GM21529 (cell line): ENCODE results near the gene TTN.

Experiments
- ATAC-seq: cut with Tn5 transposase; IDR thresholded peaks from one replicate; pipeline ENCODE4 v1.9.1; 2021; ENCODE audit not compliant: unreplicated experiment

Gene TTN

DNA sequence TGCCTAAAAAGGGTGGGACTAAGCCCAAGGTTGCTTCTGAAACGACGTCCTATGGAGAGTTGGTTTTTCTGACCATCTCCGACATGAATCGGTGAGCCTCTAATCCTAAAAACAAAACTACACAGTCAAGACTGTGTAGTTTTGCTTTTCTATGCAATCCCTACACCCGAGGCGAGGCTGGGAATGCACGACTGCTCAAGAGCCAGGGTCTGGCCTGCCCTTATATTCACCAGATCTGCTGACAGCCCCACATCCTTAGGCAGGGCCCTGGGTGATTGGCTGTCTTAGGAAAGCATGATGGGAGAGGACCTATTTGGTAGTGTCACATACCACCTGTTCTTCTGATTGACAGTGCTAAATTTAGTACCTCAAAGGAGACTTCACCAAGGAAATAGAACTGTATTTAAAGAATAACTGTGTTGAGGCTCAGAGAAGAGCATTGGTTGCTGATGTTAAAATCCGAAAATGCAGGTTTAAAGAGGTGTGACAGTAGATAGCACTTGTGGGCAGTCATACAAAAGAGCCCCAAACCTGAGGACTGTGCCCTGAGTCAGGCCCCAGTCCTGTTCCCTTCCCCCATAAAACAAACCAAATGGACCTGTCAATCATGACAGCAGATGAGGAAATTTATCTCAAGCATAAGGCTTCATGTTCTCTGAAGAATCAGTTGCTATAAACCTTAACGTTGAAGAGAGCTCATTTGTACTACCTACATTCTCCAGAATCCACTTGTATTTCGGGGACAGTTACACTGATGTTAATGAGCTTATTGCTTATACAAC lies at the start of gene TTN:
TTN (minus strand) TSS at position 197 of the 782 bp plus-strand sequence. CDS start 2,781 bp downstream, outside the sequence.
- ATAC-seq: no peak

DNA sequence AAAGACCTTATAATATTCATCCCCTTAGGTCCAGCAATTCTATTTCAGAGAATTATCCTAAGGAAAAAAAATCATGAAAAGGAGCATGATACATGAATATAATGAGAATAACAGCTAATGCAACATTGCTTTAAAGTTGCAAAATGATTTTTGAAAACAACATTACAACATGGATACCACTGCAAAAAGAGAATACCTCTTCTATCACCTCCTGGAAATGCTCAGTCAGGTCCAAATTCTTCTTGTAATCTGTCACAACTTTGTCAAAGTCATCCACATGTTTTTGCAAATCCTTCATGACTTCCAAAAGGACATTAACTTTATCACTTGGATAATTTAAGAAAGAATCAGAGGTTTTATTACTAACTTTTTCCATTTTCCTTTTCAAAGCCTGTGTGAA lies 47.9 kb upstream of the TTN start:
- no peak for ATAC-seq

DNA sequence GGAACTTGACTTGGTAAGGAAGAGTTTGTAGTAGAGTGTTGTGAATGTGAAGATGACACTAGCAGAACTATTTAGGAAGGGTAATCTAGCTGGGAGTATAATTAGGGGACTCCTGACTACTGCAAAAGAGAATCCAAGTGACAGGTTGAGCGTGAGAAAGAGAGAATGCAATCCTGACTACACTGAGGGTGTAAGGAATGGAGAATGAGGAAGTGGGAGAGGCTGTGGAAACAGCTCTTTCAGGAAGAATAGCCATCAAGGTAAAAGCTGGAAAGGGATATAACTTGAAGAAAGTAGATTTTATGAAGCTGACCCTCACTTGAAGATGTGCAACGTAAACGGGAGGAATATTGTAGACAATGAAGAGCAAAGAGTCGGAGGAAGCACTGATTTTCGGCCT lies 41.1 kb upstream of the TTN start:
- ATAC-seq: no peak

DNA sequence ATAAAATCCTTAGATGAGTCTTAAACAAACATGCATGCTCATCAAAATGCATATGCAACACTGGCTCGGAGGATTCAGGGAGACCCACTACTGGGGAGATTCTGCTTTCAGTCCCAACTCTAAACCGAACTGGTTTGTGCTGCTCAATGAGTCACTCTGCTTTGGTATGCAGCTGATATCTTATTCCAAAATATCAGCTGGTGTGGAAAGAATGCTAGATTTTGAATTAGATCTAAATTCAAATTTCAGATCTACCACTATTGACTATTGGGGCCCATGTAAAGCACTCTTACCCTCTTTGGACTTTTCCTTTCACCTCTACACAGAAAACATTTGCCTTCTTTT lies 39.2 kb upstream of the TTN start:
- ATAC-seq: no peak

DNA sequence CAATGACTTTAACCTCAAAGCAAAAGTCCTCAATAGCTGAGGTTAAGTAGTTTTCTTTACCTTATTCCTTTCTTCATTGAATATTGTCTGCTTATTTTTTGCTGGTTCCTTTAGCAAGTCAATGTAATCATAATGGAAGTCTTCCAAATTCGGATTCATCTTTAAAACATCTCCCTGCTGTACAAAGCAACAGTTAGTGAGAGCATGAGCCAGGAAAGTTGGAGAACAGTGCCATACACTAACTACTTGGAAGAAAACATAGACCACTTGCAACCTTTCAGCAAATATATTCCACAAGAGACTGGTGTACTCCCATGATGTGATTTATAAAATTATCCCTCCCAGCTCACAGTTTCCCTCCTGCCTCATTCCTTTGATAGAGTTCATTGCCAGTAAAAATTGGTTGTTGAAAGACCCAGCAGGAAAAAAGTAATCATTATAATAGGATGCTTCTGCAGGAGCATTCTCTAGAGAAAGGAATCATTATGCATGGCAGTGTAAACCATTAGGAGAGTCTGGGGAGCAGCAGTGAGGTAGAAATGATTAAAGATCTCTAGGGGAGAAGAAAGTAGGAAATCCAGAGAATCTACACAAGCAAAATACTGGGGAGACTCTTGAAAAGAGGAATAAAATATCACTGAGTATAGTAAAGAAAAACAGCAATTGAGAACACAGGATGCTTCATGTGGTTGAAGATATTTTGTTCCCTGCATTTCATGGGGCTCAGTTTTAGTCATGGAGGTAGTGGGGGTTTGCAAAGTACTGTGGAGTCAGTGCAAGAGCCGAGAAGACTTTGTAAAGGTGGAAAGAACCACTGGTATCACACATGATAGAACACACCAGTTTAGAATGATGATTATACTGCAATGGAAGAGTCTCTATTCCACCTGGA lies 38.6 kb upstream of the TTN start:
- ATAC-seq: no peak

DNA sequence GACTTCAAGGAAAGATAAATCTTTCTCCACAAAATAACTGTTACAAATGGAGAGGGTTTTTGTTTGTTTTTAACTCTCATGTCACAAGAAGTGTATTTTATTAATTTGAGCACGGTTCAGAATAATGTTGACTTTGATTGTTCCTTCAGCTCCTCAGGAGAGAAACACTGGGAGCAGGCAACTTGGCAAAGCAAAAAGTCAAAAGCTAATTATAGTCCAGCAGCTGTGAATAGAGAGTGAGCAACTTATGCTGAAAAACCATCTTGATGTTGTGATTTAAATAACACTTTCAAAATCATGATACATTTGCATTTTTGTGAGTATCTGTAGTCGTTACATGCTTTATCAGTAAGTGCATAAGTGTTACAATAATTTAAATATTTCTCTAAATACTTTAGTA lies 37.5 kb upstream of the TTN start:
- no peak for ATAC-seq

DNA sequence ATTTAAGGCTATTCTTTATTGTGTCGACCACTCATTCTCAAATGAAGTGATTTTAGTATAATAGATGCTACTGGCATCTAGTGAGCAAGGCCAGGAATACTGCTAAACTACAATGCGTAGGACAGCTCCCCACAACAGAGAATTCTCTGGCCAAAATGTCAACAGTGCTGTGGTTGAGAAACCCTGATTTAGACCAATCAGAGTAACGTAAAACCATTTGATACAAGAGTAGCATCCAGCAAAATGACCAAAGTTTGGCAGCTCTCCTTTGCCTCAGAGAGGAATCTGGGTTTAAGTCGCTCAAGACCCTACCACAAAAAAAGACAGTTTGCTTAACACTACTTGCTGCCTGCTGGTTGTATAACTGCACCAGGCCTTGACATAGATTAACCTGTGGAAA lies 37.0 kb upstream of the TTN start:
- ATAC-seq: no peak

DNA sequence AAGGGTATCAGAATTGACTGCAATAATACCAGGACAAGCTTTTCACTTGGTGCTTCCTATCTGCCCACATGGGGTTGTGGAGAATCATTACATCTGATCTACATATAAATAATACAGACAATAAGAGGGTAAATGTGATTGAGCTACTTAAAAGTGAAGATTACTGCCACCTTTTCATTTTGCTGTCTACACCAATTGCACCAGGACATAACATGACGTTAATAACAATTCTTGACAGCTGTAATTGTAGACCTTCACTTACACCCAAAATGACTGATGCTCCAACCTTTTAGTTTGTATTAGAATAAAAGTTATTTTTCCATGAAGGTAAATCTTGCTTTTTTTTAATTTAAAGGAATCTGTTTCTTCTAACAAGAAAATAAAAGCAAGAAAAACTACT lies 36.5 kb upstream of the TTN start:
- ATAC-seq: no peak

DNA sequence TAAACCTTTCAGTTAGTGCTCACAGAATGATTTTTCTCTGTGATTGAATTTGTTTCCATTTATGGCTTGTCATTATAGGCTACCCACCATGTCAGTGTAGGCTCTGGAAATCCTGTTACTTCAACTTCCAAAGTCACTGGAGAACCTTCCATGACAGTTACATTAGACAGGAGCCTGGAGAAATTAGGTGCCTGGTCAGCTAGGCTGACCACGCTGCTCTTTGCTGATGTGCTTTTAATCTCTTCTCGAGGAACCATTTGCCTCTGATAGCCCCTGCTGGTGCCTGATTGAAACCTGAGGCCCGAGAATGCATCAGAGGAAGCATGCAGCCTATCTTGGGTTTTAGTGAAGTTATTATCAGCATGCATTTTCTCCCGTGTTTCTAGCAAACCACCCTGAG lies 29.6 kb upstream of the TTN start:
- no peak for ATAC-seq

DNA sequence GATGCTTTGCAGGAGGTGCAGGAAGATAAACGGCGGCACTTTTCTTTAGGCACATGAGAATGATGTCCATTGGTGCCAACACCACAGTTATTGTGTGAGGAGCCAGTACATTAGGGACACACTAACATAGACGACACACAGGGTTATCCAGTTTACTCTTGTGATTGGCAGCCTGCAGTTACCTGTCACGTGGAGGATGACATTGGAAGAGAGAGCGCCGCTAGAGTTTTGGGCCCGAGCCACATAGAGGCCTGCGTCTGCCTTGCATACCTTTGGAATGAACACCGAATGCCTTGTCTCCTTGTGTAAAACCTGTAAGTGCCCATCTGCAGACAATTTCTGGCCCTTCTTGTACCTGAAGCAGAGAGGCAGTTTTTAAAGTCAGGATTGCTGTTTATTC lies 26.9 kb upstream of the TTN start:
- no peak for ATAC-seq

DNA sequence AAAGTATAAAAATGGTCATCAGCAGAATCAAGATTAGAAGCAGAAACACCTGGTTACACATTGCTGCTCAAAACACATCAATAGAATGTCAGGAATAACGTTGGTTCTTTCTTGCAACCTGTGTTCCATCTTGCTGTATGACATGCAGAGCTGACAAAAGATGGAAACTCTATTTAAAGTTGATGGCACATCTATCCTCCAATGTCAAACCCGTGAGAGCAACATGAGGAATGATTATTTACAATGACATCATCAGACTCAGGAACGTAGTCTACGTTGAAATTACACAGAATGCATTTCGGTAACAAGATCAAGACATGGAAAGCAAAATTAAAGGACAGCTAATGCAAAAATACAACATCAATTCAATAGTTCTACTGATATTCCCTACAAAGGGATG lies 26.2 kb upstream of the TTN start:
- no peak for ATAC-seq

DNA sequence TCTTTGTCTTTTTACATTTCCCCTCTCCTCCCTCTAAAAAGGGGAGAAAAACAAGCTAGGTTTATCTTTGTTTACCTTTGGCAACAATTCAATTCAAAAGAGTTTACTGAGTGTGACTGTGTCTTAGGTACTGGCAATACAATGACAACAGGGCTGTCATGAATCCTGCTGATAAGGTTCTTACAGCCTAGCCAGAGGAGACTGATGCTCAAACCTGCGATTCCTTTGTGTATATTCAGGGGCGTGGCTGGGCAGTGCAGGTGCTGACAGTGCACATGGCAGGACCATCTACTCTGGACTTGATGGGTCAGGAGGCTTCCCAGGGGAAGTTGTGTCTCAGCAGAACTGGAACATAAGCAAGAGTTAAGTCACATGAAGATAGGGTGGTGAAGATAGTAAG lies 23.2 kb upstream of the TTN start:
- ATAC-seq: no peak

DNA sequence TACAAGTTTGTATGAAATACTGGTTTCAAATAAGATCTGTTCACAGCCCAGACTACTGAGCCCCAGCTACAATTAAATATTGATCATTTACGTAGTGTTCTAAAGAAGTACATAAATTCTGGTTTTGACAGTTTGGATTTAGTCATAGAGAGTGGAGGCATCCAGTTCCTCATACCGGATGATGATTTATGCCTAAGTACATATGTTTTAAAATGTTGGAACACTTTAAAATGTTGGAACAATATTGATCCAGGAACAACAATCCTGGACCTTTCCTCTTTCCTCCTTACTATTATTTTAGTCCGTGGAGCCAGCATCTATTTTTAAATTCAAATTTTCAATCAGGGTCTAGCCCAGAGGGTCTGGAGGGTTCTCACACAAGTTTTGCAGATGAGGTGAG lies 22.8 kb upstream of the TTN start:
- no peak for ATAC-seq

DNA sequence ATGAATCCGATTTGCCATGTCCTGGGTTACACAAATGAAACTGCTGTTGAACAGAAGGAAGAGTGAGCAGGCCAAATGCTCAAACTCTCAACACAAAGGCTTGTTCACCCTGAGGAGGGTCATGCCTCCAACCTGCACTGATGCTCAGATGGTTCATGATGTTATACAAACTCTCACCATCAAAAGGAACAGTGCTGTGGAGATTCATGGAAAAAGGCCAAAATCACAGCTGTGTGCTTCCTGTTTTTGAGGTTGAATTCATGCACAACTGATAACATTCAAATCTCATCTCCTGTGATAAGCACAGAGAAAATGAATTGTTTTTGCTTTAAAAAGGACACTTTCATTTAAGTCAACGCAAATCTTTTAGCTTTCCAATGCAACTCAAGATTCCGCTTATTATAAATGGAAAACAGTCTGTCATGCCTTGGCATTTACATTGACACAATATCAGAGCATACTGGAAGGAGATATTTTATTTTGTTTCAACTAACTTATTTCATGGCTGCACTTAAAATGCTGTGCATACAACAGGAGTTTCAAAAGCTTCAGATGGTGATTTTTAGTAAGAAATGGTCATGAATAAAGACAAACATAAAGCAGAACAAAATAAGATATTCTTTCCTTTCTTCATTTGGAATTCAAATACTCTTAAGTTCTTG lies 22.2 kb upstream of the TTN start:
- ATAC-seq: no peak

DNA sequence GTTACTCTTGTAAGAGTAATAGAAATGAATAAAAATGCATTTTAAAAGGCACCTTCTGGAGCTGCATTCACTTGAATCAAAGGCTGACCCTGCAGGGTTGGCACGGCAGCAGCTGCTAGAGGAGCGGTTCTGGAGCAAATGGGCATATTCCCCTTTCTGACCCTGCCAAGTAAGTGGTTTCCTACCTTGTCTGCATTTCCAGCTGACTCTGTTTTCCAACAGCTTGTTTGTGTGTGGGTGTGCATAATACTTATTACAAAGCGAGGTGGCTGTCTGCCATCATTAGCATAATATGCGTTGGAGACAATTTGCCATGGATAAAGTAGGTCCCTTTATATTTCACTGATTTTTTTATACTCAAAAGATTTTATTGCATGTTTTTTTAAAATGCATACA lies 21.3 kb upstream of the TTN start:
- ATAC-seq: no peak

DNA sequence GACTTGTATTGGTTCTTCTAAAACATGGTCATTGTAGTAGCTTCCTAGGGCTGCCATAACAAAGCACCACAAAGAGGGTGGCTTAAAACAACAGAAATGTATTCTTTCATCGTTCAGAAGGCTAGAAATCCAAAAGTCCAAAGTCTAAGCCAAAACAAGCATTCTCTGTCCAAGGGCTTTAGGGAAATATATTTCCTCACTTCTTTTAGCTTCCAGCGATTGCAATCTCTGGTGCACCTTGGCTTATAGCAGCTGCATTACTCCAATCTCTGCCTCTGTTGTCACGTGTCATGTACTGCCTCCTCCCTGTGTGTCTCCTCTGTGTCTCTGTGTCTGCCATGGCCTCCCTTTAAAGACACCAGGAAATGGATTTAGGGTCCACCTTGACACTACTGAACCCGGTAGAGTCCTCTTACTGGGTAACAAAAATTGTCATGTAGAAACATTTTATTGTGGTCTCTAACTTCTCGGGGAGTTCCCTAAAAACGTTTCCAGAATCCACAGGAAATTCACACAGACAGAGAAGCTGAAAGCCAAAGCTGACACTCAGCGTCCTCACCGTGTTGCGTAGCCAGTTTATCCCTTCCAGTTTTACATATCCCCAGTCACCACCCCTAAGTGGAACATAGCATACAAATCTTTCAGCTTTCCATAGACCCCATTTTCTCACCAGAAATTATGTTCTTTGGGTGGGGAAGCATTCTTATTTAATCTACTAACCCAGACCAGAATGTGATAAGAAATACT lies 20.7 kb upstream of the TTN start:
- no peak for ATAC-seq

DNA sequence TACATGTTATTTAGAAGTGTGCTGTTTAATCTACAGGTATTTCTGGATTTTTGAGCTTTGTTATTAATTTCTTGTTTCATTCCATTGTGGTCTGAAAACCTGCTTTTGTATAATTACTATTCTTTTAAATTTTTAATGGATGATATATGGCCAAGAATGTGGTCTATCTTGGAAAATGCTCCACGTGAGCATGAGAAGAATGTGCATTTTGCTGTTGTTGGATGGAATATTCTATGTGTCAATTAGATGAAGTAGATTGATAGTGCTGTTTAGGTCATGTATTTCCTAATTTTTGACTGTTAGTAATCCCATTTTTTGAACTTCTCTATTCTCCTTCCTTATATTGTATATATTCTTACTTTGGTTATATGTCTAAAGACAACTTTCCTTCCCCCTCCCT lies 19.9 kb upstream of the TTN start:
- no peak for ATAC-seq

DNA sequence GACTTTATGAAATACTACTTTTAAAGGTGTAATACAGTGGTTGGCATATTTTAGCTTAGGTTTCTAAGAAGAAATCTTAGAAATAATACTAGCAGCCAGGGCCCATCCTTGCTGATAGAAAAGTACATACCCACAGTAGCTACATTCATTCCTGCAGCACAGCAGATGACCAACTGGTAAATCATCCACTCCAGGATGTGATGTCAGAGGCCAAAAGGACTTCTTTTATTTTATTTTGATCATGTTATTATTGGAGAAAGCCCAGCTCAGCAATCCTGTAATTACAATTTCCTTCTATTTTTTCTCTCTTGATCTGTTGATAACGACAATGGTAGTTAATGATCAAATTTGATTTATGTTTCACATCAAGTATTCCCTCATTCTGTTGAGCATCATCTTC lies 18.0 kb upstream of the TTN start:
- ATAC-seq: no peak

DNA sequence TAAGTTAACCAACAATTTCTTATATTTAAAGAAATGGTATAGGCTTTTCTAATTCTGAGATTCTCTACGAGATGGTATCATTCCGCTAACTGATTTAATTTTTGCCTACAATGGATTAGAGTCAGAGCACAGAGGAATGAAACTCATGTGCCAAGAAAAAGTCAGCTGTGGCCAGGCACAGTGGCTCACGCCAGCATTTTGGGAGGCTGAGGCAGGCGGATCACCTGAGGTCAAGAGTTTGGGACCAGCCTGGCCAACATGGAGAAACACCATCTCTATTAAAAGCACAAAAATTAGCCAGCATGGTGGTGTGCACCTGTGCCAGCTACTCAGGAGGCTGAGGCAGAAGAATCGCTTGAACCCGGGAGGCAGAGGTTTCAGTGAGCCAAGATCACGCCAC lies 17.0 kb upstream of the TTN start:
- ATAC-seq: no peak

DNA sequence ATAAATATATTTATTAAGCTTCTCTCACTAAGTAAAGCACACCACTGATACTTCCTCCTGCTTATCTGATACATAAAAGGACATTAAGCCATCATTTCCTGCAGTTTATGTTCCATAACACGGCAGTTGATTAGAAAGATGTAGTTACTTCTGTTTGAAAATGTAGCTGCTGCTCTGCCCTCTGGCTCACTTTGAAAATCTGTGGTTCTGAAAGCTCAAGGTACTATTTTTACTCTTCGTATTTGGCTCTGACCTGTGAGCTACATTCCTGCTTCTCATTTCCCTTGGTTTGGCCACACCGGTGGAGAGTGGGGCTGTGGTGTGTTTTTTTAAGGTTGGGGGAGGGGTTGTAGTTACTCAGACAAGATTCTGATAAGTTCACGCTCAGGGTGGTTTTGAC lies 12.8 kb upstream of the TTN start:
- peak; percentile 93 for ATAC-seq

DNA sequence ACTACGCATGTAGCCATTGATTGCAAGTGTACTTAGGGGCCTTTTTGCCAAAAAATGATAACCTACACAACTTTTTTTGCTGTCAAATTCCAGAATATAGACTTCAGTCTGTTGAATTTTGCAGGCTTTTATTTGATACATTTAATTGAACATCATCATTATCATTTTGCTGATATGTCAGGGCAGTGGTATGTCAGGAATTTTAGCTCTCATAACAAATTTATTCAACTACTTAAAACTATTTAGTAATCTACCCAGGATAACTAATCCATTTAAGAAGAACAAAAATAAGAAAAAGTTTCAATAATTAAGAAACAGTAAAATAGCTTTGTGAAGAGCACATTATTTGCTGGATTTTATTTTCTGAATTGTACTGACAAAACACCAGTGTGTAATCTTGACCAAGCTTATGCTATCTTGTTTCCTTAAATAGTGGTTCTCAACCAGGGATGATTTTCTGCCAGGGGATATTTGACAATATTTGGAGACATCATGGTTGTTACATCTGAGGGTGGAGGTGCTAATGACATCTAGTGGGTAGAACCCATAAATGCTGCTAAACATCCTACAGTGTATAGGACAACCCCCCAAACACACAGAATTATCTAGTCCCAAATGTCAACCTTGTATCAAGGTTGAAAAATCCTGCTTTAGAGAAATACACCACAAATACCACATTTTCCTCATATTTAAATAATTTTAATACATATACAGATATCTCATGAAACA lies 12.1 kb upstream of the TTN start:
- ATAC-seq: no peak
